Islet precursor cell (in vitro differentiated cells): ENCODE results near the gene QARS1.

Source experiments
- DNase-seq: peaks from one replicate; pipeline ENCODE4 v3.0.0-alpha.2; 2018

The QARS1 gene

DNA sequence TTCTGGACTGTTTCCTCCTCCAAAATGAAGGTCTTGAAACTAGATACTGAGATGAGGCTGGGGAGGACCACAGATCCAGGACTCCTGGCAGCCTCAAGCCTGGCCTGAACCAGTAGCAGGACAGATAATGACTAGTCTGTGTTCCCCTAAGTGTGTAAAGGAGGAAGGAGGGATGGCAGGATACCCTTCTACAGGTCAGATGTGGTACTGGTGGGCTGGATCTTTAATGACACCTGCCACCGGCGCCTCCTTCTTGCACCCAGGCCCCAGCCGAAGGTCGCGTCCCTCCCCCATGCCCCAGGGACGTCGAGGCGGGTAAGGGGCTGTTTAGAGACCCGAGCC, 15.5 kb upstream of the QARS1 start:
- DNase-seq = no peak

DNA sequence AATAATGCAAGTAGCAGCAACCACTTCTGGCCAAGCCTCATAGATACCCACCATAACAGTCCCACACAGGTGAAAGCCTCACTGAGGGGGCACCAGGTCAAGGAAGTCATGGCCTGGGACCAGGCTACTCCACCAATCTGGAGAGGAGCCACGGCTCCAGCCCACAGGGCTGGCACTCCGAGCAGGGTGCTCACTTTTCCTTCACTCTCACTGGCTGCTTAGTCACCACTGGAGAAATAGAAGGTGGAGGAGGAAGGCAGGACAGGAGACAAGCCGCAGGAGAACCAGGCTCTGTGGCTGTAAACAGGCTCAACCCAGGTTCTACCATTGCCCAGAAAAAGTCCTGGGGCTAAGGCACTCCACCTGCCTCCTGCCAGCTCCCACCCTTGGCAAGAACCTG, 14.9 kb upstream of the QARS1 start:
- DNase-seq = no peak

DNA sequence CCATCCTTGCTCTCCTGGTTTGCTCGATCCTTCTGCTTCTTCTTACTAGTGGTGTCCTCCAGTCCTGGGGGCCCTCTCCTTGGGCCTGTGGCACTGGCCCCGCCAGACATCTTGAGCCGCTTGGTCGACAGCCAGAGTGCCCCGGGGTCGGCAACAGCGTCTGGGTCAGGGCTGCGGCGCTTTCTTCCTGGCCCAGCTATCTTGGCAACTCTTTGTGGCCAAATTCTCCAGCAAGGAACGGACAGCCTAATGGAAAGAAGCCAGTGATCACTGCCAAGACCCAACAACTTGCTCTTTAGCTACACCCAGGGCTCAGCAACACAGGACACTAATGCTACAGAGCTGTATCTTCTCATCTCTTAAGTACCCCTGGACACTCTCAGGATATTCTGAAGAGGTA, 14.5 kb upstream of the QARS1 start:
- DNase-seq = no peak

DNA sequence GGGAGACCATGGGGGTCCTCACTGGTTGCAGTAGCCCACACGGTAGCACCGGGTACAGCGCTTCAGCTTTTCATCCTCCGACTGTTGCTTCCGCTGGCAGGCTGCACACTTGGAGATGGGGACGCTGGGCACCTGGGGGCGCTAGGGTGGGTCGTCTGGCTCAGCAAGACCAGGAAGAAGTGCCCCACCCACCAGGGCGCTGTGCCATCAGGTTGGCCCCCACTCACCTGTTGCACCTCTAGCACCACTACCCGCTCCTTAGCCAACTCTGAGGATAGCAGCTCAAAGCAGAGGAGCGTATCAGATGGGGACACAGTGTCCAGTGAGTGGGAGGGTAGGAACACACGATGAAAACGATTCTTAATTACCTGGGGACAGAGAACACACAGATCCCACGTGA, 7.7 kb upstream of the QARS1 start:
- DNase-seq = no peak

DNA sequence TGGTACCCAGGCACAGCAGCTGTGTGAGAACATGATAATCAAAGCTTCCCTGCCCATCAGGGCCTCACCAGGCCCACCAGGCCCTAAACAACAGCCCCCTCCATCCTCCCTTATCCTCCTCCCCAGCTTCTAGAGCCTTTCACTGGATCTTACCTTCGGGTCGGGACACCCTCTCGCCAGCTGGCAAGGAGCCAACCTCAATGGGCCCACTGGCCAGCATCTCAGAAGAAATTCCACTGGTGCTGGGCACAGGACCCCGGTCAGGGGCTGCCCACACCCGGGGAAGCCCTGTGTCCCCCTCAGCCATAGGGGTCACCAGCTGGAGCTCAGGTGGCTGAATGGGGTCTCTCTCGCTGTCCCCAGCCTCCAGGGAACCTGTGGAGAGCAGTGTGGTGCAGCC, 6.8 kb upstream of the QARS1 start:
- DNase-seq = no peak

DNA sequence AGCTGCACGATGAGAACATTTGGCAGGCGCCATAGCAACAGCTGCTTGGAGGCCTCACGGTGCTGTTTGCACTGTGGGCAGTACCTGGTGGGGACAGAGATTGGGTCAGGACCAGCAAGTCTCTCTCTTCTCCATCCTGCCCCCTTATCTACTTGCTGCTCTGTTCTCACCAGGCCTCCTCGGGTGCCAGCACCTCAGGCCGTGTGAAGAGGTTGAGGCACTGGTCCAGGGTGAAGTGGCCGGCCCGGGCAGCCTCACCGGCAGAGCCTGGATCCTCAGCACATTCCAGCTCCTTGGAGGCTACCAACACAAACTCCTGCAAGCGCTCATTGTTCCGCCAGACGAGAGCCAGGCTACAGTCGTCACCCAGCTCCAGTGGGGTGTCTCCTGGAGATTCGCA, 6.2 kb upstream of the QARS1 start:
- no peak for DNase-seq

DNA sequence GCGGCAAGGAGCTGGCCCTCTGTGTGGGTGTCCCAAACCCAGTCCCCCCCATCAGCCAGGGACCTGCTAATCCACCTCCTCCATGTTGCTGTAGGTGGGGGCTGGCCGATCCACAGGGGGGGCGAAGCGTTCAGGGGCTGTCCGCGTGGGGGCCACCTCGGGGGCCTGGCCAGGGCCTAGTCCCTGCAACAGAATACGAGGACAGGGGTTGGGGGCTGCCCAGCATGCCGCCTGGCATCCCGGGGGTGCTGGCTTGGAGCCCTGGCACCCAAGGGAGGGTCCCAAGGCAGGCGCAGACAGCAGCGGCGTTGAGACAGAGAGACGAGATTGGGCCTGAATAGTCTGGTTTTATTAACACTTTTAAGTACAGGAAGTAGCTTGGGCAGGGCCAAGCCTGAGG, 3.8 kb upstream of the QARS1 start:
- DNase-seq = no peak

DNA sequence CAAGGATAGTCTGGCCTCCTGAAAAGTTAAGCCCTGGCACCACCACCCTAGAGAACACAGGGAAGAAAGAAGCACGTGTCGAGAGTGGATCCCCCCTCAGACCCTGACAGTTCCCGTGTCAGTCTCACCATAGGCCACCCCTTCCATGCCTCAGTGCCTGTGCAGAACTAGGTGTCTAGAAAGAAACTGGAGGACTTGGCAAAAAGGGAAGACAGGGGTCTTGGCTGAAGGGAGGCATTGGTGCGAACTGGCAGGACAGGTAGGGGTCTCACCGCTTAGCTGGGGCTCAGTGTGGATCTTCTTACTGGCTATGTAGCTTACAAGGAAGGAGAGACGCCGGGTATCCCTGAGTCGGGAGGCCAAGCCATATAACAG, 518 bp downstream of the QARS1 start:
- no peak for DNase-seq

DNA sequence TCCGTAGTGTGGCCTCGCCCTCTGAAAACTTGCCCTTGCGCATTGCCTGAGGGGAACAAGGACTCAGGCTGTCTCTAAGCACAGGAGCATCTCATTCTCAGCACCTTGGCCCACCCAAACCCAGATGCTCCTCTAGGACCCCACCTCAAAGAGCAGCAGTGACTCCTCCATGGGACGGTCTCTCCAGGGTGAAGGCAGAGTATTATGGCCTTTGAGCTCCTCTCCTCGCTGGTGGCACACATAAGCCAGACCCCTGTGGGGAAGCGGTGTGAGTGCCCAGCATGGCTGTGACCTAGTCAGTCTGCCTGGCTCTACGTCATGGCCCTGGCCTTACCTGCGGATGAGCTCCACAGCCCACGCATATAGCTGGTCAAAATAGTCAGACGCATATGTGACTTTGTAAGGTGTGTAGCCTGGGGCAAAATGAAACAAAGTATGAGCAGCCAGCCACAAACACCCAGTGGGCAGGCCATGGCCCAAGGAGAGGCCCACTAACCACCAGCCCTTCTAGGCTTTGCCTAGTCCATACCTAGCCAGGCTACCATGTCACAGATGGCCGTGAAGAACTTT, 4.4 kb downstream of the QARS1 start:
- no peak for DNase-seq

DNA sequence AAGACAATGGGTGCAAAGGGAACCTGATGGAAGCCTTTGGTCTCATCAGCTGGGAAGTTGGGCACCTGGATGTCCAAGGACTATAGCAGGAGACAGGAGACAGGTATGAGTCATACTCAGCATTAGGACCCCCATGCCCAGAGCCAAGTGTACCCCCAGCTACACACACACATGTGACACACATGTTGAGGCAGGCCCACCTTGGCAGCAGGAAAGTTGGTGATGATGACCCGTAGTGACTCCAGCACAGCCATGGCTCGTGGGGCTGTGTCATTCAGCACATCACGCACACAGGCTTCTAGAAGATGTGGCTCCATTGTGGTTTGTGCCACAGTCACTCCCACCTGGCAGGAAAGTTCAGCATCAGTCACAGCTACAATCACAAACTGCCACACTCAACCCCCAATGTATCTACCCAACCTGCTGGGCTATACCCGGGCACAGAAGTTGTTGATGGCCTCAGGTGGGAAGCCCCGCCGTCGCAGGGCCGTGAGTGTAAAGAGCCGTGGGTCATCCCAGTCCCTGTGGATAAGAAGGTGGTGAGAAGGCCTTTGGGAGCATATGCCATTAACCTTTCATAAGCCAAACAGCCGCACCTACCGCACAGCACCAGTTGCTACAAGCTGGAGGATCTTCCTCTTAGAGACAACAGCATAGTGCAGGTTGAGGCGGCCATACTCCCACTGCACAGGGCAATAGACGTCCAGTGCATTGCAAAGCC, 5.5 kb downstream of the QARS1 start:
- no peak for DNase-seq

DNA sequence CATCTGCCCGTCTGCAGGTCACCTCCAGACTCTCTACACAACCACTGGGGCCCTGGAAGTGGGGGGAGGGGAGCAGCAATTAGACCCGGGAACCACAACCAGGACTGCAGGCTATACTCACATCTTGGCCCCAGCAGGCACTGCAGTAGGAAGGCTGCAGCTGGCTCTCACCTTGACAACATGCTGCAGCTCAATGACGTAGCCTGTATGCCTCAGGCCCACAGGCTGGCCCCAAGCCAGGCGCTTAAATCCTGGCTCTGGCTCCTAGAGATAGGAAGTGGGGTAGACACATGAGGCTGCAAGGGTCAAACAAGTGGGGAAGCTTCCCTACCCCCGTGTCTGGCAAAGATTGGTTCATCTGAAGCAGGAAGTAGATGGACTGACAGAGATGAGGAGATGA, 6.1 kb downstream of the QARS1 start:
- DNase-seq = no peak

DNA sequence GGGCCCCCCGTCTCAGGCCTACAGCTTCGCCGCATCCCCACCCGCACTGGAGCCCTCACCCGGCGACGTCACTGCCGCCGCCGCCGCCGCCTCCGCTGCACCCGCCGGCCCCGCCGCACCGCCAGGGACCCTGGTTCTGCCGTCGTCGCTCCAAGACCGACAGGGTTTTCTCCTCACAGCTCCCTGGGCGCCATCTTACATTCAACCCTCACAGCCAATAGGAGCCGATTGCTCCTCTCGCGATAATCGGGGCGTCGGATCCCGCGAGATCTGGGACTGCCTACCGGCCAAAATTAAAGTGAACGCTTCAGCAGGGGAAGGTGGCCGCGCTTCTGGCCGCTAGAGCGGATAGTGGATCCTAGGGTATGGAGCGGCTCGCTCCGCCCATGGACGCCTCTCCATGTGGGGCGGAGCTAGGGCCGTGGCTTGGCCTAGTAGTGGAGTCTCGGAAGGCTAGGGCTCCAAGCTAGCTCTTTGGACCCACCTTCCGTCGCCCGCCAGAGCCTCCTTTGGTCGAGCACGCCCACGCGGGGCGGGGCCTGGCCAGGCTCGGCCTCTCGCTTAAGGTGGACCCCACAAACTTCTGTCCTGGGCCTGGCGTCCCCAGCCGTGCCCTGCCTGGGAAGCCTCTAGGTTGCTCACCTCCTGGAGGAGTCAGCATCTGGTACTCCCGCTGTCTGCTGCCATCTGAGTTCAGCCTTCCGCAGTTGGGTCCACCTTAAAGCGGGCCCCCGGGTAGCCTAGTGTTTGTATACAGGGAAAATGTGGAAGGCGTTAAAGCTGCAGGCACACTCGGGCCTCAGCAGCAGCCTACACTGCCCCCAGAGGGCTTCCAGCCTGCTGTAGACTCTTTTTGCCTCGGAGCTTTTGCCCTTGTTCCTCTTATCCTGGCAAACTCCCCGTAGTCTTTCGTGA, 10.4 kb downstream of the QARS1 start, which contains the start of gene QRICH1:
Gene QRICH1 (minus strand): TSS at position 219 of the 915 bp plus-strand sequence. CDS start 17,054 bp downstream, outside the sequence.
- peak; percentile 99 for DNase-seq

DNA sequence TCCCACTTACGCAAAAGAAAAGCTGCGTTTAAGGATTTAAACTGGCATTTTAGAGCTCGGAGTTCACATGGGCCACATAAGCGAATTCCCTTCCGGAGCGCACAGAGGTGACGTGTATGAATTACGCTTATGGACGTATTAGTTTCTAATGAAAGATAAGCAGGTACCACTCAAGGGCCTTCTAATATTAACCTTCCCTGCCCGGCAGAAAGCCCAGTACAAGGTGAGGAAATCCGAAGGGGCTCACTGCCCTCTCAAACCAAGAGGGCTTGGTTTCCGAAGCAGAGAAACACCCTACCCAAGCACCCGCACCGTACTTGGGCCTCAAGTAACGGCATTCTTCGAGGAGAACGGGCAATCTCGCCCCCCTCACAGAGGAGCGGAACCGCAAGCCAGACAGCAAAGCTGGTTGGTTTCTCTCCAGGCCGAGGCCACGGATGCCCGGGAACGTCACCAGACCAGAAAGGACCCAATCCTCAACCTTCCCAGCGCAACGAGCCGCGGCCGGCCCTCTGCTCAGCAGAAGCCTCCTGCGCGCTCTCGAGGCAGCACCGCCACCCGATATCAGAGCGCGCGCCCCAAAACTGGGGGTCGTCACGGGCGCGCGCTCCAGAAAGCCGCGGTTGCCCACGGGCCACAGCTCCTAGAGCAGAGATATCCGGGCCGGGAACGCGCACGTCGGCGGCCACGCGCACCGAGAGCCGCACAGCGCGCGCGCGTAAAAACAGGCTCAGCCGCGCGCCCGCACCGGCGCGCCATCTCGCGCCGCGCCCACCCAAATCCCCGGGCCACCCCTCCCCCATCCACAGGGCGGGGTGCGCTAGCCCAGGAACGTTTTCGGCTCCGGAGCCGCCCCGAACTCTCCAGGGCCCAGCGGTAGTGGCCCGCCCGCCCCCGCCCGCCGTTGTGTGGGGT, 11.4 kb downstream of the QARS1 start:
- DNase-seq = peak; percentile 89

DNA sequence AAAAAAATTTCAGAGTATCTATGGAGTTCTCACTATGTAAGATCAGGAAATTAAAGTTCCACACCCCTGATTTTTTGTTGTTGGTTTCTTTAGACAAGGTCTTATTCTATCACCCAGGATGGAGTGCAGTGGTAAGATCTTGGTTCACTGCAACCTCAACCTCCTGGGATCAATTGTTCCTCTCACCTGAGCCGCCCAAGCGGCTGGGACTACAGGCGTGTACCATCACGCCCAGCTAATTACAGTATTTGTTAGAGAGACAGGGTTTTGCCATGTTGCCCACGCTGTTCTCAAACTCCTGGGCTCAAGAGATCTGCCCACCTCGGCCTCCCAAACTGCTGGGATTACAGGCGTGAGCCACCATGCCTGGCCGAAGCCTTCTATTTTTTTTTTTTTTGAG, 23.1 kb downstream of the QARS1 start:
- no peak for DNase-seq

DNA sequence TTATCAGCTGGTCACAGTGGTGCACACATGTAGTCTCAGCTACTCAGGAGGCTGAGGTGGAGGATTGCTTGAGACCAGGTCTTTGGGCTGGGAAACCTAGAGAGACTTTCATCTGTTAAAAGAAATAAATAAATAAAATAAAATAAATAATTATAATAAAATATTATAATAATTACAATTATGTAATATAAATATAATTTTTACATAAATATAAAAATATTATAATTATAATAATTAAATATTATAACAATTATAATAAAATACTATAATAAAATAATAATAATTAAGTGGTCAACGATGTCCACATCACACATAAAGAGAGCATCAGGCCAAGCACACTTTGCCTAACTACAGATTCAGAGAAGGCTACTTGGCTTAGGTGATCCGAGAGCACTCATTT, 25.3 kb downstream of the QARS1 start:
- DNase-seq = no peak

DNA sequence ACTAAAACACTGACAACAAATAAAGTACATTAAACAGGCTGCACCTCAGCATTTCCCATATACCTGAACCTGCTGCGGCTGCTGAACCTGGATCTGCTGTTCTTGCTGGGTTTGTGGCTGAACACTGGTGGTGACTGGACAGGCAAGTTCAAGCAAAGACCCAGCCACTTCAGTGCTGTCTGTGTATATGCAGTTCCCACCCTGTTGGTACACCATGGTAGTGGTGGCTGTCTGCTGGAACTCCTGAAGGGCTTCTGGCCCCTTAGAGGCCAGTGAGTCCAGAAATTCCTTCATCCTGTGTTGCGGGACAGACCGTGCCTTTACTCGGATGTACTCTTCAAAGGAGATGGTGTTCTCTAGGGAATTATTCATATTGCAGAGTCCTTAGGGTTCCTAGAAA, 27.9 kb downstream of the QARS1 start:
- DNase-seq = no peak

DNA sequence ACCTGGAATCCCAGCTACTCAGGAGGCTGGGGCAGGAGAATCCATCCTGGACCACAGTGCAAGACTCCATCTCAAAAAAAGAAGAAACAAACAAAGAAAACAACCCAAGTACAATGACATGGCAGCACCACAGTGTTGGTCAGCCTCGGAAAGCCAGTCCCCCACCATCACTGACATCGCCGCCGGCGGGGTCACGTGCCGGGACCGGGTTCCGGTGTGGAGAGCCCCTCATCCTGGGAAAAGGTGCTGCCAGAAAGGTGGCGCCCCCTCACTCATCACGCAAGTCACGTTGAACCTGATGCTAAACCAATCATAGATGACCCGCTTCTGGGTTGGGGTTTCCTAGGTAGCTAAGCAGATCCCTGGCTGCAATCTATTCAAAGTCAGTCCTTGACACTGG, 28.4 kb downstream of the QARS1 start:
- DNase-seq = no peak

DNA sequence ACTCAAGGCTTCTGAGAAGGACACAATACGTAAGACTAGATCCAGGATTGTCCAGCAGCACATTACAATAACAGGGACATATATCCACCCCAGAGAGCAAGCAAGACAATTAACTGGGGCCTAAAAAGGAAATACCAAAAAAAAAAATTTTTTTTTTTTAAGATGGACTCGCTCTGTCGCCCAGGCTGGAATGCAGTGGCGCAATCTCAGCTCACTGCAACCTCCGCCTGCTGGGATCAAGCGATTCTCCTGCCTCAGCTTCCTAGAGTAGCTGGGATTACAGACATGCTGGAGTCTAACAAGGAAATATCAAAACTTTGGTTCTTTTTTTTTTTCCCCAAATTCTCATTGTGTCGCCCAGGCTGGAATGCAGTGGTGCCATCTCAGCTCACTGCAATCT, 46.5 kb downstream of the QARS1 start:
- no peak for DNase-seq

DNA sequence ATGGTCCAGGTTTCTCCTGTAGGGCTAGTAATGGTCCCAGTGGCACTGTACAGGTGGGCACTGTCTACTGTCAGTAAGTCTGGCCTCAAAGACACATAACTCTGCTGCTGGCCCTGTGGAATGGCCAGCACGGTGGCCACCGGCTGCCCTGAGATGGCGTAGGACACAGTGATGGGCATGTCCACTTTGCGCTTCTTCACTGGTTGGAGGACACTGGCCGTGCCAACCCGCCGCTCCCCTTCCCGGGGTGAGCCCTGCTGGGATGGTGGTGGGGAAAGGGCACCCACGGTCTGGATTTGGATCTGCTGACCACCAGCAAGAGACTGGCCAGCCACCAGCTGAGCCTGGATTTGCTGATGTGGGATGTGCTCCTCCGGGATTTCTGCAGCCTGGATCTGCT, 47.3 kb downstream of the QARS1 start:
- DNase-seq = no peak

DNA sequence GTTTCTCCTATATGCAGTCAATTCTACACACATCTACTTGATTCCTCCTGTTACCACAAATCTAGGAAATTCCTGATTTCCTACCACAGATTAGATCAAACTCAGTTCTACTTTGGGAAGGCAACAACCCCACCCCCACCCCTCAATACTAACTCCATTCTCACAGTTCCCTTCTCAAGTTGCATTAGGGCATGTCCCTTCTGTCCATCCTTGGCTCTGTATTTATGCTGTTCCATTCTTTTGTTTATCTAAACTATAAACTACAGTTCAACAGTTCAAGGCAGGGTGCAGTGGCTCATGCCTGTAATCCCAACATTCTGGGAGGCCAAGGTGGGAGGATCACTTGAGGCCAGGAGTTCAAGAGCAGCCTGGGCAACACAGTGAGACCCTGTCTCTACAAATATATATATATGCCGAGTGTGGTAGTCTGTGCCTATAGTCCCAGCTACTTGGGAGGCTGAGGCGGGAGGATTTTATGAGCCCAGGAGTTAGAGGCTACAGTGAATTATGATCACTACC, 50.2 kb downstream of the QARS1 start:
- DNase-seq = no peak

DNA sequence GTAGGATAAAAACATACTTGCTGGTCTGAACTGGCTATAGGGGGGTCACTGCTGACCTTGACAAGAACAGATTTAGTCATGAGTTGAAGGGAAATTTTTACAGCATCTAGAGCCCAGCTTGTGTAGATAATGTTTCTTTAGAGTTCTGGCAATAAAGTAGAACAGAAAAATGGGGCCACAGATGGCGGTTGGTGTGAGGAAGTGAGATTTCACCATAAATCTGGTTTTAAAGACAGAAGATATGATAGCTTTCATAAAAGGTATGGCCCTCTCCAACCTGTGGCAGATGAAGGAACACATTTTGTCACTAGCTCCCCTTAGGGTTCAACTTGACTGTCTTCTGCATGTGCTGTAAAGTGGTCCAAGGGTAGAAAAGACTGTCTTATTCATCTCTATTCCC, 51.0 kb downstream of the QARS1 start:
- no peak for DNase-seq
